Skin epidermis (tissue), 12 donors: ENCODE measurements around the gene CPNE1.
"Not testable (repeated sequence)": the region's sequence is repeated elsewhere in the genome, so short reads cannot be mapped to it uniquely, and the experiment has no call there.

Experiments used
- H3K27ac ChIP-seq, 21 experiments: fragments of 200-600 bp; sonication (generic) in 11 of 21; one replicate each; pipeline ENCODE4 v1.5.0; 2020; ENCODE audit warnings: mild to moderate bottlenecking in 3 of 21, inconsistent platforms in 2 of 21, moderate library complexity in 2 of 21
- H3K4me3 ChIP-seq, 7 experiments: fragments of 200-600 bp; sonication (generic) in 2 of 7; one replicate each; pipeline ENCODE4 v1.5.0; 2020; ENCODE audit warnings: inconsistent platforms in 2 of 7, mild to moderate bottlenecking in 2 of 7, moderate library complexity in 1 of 7

Gene CPNE1

GRCh38 chr20:35699127-35699956 lies 34.6 kb upstream of the CPNE1 start, which contains the start of the genes NFS1 and ROMO1:
Gene NFS1 (minus strand): TSS chr20:35699352. CDS start chr20:35699288, 64 bp downstream.
Gene ROMO1 (plus strand): TSS chr20:35699405. CDS start chr20:35699633, 228 bp downstream.
- Histone ChIP-seq H3K4me3 (peak within 1 kb of the TSS; percentile 72 to 99 (median 88)), H3K27ac (peak within 1 kb of the TSS; percentile 76 to 98 (median 94))

GRCh38 chr20:35698298-35699126 lies 33.8 kb upstream of the CPNE1 start:
- peak overlapping the region; percentile 72 to 99 (median 88) for H3K4me3 ChIP-seq
- H3K27ac ChIP-seq, result peak overlapping the region; percentile 76 to 98 (median 94)

GRCh38 chr20:35697696-35698297 lies 33.1 kb upstream of the CPNE1 start:
- Histone ChIP-seq H3K4me3 (peak overlapping the region in 3 of 7 experiments; percentile 72 to 99 (median 73)), H3K27ac (peak overlapping the region in 1 of 21 experiments; percentile 98)

- no peak overlapping the region for H3K4me3 ChIP-seq
- no peak overlapping the region for H3K27ac ChIP-seq
Observed at GRCh38 chr20:35695978-35696377, 31.3 kb upstream of the CPNE1 start.

GRCh38 chr20:35695245-35695749 lies 30.6 kb upstream of the CPNE1 start:
- Histone ChIP-seq H3K4me3 (no peak overlapping the region), H3K27ac (no peak overlapping the region)

GRCh38 chr20:35690265-35690664 lies 25.6 kb upstream of the CPNE1 start:
- H3K4me3 ChIP-seq, result no peak overlapping the region
- H3K27ac ChIP-seq, result no peak overlapping the region

- not testable (repeated sequence) for H3K27ac ChIP-seq, H3K4me3 ChIP-seq
Observed at GRCh38 chr20:35686872-35687271, 22.2 kb upstream of the CPNE1 start.

- not testable (repeated sequence) for H3K27ac ChIP-seq, H3K4me3 ChIP-seq
Observed at GRCh38 chr20:35685368-35685767, 20.7 kb upstream of the CPNE1 start.

- H3K4me3 ChIP-seq, result no peak overlapping the region
- no peak overlapping the region for H3K27ac ChIP-seq
Observed at GRCh38 chr20:35681960-35682359, 17.3 kb upstream of the CPNE1 start.

GRCh38 chr20:35680452-35681183 lies 15.9 kb upstream of the CPNE1 start:
- Histone ChIP-seq H3K27ac (no peak overlapping the region), H3K4me3 (no peak overlapping the region)

- Histone ChIP-seq H3K4me3 (no peak overlapping the region), H3K27ac (no peak overlapping the region)
Observed at GRCh38 chr20:35674921-35675320, 10.2 kb upstream of the CPNE1 start.

GRCh38 chr20:35673884-35674283 lies 9.2 kb upstream of the CPNE1 start:
- Histone ChIP-seq H3K4me3 (no peak overlapping the region), H3K27ac (no peak overlapping the region)

- H3K27ac ChIP-seq, result no peak overlapping the region
- H3K4me3 ChIP-seq, result no peak overlapping the region
Observed at GRCh38 chr20:35669681-35670080, 5.0 kb upstream of the CPNE1 start.

- Histone ChIP-seq H3K27ac (no peak overlapping the region), H3K4me3 (no peak overlapping the region)
Observed at GRCh38 chr20:35669221-35669620, 4.5 kb upstream of the CPNE1 start.

- H3K27ac ChIP-seq, result no peak overlapping the region
- H3K4me3 ChIP-seq, result no peak overlapping the region
Observed at GRCh38 chr20:35665949-35666288, 1.2 kb upstream of the CPNE1 start.

- Histone ChIP-seq H3K4me3 (peak overlapping the region; percentile 68 to 97 (median 83)), H3K27ac (peak overlapping the region; percentile 87 to 100 (median 97))
Observed at GRCh38 chr20:35663516-35664465, 909 bp downstream of the CPNE1 start.

GRCh38 chr20:35662551-35662950 lies 2.1 kb downstream of the CPNE1 start:
- peak overlapping the region in 2 of 21 experiments; percentile 98 to 100 for H3K27ac ChIP-seq
- H3K4me3 ChIP-seq, result peak overlapping the region in 4 of 7 experiments; percentile 68 to 97 (median 86)

- Histone ChIP-seq H3K4me3 (peak overlapping the region in 1 of 7 experiments; percentile 10), H3K27ac (peak overlapping the region in 3 of 21 experiments; percentile 18 to 98 (median 28))
Observed at GRCh38 chr20:35661908-35662307, 2.8 kb downstream of the CPNE1 start.
